ENCODE measurements around the gene PMM2.
"Not testable (repeated sequence)": the region's sequence is repeated elsewhere in the genome, so short reads cannot be mapped to it uniquely, and the experiment has no call there.

The PMM2 gene

DNA sequence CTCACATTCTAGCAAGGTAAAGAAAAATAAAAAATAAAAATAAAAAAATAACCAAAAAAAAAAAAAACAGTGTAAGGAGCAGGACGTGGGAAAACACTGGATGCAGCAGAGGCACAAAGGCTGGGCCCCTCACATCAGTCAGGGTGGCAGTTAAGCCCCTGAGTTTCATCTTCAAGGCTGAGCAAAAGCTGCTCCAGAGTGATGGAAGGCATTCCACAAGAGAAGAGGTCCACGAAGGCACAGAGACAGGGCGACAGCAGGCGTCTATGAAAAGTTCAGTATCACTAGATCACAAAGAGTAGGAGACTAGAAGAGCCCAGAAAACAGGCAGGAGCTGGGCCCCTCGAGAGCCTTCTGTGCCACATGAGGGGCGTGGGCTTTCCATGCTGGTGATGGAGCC lies 12.2 kb upstream of the PMM2 start:
- no peak for DNase-seq

DNA sequence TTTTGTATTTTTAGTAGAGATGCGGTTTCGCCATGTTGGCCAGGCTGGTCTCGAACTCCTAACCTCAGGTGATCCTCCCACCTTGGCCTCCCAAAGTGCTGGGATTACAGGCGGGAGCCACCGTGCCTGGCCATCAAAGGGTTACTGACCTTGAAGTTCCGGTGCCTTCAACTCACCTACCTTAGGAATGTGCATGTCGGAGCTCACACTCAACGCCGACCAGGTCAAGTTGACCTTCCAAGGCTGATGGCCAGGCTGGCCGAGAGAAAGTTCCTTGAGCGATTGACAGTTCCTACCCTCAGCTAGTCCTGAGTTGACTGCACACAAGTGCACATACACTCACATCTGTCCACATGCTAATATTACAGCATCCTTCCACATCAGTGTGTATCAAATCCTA lies 11.3 kb upstream of the PMM2 start:
- DNase-seq, result not testable (repeated sequence)

DNA sequence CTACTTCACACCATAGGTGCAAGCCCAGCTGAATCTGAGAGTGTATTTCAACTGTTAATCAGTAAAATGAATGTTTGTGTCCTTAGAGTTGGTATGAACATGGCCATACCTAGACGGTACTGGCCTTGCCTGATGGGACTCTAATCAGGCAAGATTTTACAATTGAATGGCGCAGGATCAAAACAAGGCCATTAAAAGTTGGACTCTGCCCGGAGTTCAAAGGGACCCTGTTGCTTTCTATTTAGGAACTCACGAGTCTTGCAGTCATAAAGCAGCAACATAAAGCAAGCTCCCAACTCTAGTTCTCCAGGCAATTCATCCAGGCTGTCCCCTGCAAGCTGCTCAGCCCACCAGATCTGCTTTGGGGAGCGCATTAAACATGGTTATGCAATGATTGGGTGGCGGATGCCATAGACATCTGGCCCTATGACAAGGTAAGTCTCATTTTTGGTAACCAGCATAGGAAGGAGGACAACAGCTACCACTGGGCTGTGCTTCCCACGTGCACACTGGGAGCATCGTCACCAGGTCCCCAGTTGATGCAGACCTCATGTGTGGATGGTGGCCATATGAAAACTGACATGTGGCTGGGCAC lies 9.0 kb upstream of the PMM2 start:
- no peak for DNase-seq

DNA sequence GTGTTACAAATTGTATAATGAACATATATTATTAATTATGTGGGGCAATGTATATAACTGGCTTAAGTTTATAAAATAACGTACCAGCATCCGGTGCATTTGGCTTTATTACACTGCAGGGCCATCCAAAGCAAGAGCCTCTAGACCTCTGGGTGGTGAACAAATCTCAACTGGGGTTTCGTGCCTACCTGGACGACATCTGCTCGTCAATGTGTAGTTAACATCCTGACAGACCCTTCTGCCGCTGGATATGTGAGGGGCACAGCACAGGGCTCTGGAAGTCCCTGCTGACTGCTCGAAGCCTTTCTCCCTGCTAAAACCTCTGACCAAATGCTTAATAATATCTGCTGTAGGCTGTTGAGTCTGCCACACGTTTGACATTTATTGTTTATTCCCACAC lies 2.5 kb upstream of the PMM2 start:
- DNase-seq, result no peak

DNA sequence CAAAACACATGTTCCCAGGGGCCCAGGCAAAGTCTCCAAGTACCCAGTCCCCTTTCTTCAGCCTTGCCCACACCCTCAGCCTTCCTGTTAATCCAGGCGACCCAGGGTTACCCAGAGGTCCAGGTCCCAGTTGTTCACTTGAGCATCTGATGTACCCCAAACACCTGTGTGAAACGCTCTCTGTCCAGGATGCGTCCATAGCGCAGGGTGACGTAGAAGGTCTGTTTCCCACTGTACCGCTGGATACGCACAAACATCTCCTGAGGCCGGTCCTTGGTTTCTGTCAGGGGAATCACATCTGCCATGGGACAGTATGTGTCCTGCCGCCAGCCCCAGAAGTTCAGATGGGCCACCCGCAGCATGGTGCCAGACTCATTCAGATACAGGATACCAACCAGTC lies 1.8 kb upstream of the PMM2 start:
- no peak for DNase-seq

DNA sequence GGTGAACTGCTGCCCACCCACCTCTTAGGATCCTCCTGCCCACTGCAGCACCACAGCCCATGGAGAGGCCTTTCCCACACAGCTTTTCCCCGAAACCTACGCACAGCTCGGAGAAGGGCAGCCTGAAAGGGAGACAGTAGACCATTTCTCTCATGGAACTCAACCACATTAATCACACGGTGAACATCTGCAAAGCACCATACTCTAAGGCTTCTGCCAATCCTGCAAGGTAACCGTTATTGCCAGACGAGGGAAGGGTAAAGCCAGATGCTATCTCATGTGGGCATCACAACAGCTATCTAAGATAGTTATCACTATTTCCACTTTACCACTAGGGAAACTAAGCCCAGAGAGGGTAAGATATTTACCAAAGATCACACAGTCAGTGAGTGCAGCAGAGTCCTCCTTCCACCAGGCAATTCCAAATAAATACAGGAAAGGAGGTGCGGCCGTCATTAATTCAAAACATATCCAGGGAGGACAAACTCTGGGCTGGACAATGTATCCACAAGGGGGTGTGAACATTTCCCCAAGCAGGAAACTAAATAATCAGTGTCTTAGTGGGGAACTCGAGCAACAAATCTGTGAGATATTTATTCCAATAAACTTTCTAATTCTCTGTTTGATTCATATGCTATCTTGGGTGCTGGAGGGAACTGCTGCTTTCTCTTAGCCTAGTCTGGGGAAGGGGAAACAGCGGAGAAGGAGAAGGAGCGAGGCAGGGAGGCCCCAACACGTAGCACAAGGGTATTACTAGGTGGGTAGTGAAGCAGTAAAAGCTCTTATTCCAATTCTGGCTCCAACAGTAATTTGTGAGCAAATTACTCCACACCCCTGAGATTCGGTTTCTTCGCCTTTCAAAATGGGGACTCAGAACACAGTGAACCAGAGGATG lies 923 bp upstream of the PMM2 start:
- DNase-seq, result no peak

DNA sequence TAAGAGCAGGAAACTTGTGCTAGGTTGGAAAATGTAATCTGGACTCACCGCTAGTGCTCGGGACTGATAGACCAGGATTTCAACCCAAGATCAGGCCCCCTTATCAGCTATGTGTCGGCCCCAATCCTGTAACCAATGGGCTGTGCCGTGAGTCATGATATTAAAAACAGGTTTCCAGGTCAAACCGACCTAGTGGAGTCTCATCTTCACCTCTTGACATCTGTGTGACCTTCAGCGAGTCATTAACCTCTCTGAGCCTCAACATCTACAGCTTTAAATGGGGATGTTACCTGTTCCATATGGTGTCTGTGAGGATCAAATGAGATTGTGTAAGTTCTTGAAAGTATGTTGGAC lies 512 bp downstream of the PMM2 start:
- no peak for DNase-seq

DNA sequence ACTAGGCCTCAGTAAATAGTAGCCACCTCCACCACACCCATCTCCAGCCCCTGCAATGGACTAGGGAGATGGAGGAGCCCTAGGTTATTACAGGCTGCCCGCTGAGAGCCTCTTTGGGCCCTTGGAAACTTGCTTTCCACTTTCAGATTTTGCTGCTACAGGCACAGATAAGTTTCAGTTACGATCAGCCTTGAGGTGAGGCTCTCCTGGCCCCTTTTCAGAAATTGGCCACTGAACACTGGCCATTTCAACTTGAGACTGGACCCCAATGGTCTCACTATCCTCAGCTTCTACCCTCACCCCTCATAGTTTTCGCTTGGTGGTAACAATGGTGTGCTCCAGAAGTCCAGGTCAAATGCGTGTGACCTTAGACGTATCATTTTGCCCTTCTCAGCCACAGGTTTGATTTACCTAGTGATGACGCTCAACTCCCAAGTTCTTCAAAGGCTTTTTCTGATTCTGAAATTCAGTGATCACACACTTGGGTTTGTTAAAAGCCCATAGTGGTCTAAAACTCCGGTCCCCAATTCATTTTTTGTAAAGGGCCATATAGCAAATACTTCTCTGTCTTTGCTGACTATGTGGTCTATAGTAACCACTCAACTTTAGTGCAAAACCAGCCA lies 1.0 kb downstream of the PMM2 start:
- no peak for DNase-seq

DNA sequence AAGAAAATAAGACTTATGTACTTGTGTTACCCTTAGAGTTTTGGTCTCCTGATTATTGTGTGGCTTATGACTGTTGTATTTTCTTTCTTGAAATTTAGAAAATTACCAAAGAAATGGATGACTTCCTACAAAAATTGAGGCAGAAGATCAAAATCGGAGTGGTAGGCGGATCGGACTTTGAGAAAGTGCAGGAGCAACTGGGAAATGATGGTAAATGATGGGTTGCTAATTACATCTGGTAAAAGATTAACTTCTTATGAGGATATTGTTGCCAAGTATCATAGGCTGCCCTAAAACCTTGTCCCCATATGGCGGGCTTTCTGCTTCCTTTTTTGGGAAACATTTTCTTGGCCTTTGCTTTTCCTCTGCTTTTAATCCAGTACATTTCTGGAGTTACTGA lies 4.1 kb downstream of the PMM2 start:
- no peak for DNase-seq

DNA sequence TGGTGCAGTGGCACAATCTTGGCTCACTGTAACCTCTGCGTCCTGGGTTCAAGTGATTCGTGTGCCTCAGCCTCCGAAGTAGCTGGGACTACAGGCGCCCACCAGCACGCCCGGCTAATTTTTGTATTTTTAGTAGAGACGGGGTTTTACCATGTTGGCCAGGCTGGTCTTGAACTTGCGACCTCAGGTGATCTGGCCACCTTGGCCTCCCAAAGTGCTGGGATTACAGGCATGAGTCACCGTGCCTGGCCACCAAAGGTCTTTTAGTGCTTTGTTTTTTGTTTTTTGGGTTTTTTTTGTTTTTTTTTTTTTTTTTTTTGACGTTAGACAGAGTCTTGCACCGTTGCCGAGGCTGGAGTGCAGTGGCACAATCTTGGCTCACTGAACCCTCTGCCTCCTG lies 6.1 kb downstream of the PMM2 start:
- DNase-seq, result not testable (repeated sequence)

DNA sequence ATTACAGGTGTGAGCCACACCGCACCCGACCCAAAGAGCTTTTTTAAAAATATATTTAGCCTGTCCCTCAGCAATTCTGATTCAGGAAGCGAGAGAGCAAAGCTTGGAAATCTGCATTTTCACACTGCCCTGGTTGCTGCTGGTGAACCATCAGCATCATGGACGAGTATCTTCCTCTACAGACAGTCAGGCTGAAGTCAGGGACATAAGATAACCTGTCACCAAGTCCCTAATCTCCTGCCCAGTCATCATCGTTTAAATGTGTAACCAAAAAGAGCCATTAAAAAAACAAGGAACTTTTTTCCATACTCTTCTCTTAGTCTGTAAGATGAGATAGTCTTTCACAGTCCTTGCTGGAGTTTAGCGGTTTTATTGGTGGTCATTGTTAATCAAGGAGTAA lies 6.7 kb downstream of the PMM2 start:
- no peak for DNase-seq

DNA sequence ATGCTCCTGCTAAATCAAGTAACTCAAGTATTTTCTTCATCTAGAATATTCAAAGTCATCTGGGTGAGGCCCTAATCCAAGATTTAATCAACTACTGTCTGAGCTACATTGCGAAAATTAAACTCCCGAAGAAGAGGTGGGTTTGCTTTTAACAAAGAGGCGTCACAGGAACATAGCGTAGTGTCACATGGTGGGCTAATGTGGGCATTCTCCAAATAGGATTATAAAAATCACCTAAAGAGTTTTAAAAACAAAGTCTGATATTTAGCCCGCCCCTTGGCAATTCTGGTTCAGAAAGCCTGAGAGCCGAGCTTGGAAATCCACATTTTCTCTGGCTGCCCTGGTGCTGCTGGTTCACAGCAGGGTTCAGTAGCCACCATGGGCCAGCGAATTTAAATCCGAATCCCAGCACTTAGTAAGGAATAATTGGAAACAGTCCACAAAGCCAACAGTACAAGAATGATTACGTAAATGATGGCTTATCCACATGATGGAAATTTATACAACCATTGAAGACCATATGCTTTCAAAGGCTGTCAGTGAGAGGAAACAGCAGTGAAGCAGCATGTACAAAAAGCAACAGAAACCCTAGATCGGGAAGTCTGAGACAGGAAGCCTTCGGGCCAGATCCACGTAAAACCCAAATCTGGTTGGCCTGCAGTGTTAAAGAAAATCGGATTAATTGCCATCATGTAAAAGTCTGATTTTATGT lies 8.8 kb downstream of the PMM2 start:
- DNase-seq, result no peak

DNA sequence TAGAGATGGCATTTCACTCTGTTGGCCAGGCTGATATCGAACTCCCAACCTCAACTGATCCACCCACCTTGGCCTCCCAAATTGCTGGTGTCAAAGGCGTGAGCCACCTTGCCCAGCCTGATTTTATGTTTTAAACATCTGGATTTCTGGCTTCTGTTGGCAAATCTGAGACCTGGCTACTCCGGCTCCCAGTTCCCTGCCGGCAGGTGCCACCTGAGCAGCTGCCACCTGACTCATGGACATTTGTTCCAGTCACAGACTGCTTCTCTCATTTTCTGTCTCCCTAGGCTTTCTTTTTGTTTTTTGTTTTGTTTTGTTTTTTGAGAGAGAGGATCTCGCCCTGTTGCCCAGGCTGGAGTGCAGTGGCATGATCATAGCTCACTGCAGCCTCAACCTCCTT lies 9.6 kb downstream of the PMM2 start:
- DNase-seq, result no peak

DNA sequence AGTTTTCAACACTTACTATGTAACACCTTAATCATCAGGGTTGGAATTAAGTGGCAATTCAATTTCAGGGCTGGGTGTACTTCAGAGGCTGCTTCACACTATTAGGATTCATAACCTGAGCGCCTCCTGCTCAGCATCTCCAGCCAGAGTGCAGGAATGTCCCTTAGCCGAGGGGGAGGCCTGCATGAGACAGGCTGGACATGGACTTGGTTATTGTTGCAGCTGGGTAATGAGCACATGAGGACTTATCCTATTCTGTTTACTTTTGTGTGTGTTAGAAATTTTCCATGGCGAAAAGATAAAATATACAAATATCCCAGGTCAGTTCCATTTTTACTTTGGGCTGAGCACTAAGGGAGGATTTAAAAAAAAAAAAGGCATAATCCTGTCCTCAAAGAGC lies 10.4 kb downstream of the PMM2 start:
- DNase-seq, result no peak

DNA sequence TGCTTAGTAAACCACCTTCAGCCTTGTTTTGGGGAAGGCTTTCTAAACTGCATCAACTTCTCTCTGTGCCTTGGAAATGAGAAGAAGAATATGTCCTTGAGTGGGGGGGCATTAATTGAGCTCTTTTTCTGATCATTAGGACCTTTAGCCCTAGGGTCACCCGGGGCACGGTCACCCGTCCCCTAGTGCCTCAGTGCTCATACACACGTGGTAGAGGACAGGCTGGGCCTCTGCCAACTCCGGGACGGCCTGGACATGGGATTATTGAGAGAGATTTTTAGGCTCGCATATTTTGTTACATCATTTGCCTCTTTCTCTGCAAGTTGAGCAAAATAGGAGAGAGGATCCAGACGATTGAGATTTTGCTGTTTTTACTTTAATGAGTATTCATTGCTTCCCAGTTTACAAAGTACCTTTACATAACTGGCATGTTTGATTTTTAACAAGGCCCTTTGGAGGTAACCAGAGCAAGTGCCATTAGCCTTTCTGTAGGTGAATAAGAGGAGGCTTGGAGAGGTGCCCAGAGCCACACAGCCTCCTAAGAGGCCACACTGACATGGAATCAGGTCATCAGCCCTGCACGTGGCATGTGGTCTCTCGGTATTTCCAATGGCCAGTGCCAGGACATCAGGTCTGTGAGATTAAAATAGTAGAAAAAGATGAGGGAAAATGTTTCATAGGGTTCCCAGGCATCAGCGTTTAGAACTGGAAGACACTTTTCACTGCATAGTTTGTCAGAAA lies 11.1 kb downstream of the PMM2 start:
- DNase-seq, result no peak

DNA sequence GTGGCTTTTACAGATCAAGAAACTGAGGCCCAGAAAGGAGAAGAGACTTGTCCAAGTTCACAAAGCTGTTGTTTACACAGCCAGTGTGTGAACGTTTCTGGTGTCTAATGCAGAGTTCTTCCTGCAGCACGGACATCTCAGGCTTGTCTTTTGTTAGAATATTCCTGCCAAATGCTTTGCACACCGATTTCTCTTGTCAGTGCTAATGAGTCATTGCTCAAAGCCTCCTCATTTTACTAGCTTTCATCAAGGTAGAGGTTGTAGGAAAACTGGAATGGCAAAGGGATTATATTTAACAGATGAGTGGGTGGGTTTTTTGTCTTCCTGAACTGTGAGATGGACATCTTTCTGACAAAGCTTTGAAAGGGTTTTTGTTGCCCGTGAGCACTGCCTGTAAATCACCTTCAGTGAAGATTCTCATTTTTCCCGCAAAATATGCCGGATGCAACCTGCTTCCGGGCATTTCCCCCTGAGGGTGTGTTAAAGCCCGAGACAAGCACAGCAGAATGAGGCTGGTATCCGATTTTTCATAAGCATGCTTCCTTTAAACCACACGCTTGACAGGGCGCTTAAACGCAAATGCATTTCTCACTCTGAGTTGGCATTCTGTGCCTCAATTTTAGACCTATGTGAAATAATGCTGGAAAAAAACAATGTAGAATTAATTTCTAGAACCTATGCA lies 14.7 kb downstream of the PMM2 start:
- DNase-seq, result no peak

DNA sequence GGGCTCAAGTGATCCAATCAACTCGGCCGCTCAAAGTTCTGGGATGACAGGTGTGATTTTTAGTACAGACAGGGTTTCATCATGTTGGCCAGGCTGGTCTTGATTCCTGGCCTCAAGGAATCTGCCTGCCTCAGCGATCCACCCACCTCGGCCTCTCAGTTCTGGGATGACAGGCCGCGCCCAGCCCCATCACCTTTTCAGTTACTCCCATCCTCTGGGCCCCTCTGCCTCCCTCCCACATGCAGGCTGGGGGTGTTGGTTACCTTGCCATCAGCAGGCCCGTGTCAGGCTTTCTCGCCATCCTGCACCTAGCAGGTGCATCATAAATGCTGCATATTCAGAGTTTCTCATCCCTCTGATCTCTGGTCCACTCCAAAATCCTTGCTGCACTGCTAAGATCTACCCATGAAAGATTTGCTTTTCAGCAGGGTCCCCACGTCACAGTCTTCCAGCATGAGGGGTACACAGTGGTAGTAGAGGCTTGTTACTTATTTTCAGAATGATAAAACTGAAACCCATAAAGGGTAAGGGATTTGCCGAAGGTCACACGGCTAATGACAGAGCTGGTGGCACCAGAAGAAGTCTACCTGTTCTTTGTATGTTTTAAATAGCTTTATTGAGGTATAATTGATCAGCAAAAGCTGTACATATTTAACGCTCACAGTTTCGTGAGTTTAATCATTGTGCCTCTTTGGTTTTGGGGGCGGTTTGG lies 16.6 kb downstream of the PMM2 start:
- DNase-seq, result no peak

DNA sequence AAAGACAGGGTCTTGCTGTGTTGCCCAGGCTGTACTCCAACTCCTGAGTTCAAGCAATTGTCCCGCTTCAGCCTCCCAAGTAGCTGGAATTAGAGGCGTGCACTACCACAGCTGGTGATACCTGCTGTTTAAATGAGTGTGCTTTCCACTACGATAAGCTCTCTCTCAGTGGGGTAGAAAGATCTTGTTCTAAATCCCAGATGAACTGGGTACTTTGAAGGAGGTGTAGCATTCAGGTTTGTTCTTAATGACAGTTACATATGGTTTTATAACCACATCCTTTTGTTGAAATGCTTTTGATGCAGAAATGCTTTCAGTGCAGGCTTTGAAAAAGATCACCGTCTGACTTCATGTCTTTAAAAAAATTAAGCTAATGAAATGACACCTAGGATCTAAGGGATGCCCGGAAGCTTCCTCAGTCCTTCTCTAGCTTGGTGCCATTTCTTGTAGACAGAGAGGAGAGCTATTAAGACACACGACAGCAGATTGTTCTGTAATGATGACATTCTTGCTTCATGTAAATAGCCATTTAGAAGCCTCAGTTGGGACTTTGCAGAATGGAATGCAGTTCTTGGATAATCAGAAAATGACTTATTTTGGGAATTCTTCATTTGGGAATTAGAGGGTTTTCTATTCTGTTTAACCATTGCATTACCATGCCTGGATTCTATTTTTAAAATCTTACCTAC lies 19.5 kb downstream of the PMM2 start:
- DNase-seq, result no peak

DNA sequence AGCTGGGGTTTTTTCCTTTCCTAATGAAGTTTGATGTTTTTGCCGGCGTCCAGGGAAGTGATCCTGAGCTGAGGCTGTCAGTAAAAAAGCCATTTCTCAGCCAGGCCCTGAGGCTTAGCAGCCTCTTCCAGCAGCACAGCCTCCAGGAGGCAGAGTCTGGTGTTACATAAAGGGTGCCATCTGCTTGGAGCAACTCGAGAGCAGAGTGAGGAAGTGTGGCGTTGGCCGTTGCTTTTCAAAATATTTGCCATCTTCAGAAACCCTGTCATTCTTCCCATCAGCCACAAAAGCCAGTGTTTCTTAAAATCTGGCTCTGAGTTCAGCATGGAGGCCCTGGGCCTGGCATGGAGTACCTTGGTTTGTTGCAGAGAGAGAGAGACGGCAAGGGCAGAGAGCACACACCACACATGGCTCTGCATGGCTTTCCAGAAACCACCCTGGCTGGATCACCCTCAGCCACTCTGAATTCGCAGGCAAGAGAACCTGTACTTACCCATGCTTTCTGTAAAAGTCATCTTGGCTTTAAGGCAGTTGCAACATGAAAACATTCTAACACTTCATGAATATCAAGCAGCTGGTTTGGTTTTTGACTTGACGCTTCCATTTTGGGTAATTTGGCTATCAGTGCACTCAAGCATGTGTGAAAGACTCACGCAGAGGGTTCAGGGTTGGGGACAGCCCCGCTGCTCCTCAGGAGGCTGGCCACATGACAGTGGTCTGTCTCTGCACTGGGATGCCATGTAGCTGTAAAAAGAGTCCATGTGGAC lies 21.0 kb downstream of the PMM2 start:
- no peak for DNase-seq

DNA sequence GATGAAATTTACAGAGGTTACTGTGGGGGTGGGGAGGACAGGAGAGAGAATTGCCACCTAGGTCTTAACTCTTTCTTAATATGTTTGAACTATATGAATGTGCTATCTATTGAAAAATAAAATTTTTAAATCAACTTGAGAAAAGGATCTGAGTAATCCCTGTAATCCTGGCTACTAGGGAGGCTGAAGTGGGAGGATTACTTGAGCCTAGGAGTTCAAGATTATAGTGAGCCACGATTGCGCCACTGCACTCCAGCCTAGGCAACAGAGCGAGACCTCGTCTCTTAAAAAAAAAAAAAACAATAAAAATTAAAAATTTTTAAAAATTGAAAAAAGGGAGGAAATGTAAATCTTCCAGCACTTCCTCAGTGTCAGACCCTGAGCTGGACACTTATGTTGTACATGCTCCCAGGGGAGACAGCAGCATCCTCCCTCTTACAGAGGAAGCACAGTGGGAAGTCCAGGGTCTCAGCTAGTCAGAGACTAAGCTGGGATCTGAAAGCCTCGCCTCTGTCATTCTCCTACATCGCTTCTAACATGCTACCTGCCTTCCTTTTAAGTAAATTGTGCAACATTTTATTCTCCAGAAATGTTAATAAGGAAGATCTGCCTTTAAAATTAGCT lies 21.9 kb downstream of the PMM2 start:
- DNase-seq, result no peak

All from NCI-H1930 (cell line).